Measurements from ENCODE around the gene LTO1. TPM values are rescaled to one million over a fixed set of nuclear protein-coding genes. Genes with fewer than 3 reads are reported as not detected.

Gene LTO1
- total and polyA plus RNA-seq, 2 experiments from 2014 or later: 20.1 to 23.3 TPM

DNA sequence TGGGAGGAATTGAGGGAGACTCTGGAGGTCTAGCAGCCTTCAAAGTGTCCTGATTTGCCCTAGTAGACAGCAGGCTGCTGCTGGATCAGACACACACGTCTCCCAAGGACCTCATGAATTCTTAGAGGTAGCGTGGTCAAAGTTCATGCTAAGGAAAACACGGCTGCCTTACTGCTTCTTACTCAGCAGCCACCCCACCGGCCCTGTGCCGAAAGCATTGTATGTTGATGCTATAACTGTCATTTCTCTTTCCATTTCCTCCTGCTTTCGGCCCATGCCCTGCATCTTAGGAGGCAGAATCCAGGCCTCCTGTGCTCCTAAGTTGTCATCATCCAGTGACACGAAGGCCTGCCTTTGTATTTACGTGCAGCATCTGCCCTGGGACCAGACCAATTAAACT, 44.7 kb downstream of the LTO1 start (continued):
- TF ChIP-seq, protein P1, sequence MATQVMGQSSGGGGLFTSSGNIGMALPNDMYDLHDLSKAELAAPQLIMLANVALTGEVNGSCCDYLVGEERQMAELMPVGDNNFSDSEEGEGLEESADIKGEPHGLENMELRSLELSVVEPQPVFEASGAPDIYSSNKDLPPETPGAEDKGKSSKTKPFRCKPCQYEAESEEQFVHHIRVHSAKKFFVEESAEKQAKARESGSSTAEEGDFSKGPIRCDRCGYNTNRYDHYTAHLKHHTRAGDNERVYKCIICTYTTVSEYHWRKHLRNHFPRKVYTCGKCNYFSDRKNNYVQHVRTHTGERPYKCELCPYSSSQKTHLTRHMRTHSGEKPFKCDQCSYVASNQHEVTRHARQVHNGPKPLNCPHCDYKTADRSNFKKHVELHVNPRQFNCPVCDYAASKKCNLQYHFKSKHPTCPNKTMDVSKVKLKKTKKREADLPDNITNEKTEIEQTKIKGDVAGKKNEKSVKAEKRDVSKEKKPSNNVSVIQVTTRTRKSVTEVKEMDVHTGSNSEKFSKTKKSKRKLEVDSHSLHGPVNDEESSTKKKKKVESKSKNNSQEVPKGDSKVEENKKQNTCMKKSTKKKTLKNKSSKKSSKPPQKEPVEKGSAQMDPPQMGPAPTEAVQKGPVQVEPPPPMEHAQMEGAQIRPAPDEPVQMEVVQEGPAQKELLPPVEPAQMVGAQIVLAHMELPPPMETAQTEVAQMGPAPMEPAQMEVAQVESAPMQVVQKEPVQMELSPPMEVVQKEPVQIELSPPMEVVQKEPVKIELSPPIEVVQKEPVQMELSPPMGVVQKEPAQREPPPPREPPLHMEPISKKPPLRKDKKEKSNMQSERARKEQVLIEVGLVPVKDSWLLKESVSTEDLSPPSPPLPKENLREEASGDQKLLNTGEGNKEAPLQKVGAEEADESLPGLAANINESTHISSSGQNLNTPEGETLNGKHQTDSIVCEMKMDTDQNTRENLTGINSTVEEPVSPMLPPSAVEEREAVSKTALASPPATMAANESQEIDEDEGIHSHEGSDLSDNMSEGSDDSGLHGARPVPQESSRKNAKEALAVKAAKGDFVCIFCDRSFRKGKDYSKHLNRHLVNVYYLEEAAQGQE (IDR thresholded peaks at IDR 0.05; ENCODE audit: unreplicated experiment): no peak

DNA sequence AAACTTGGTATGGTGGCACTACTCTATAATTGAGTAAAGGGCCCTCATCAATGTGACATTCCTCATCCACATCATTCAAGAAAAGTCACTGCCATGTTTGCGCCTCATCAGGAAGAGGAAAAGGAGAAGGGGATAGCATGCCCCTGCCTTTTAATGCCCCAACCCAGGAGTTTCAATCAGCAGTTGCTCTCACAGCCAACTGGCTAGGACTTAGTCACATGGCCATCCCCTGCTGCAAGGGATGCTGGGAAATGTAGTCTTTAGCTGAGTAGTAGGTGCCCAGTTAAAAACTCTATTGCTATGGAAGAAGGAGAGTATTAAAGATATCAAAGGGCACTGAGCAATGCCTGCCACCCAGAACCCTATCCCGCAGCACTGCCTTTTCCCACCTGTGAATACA, 45.1 kb downstream of the LTO1 start:
- Histone ChIP-seq H3K36me3 (ENCODE audit: insufficient read depth) (no peaks in the 10 kb centered on the region), H3K4me3 (no peak overlapping the region), H3K79me2 (replicated peaks; ENCODE audit: insufficient read depth) (no peaks in the 10 kb centered on the region), H3K4me2 (no peak overlapping the region), H3F3A (replicated peaks; ENCODE audit: low read depth) (no peaks in the 10 kb centered on the region), H3K4me1 (ENCODE audit: insufficient read depth) (no peaks in the 10 kb centered on the region), H3K27me3 (ENCODE audit: insufficient read depth) (peaks cover 4% of the 10 kb centered on the region), H2AFZ (no peak overlapping the region), H3K9me2 (ENCODE audit: insufficient read depth) (no peaks in the 10 kb centered on the region), H3K27ac (ENCODE audit: low read depth) (no peak overlapping the region), H4K20me1 (replicated peaks; ENCODE audit: insufficient read depth) (no peaks in the 10 kb centered on the region)
- Mint-ChIP-seq H3K27me3 (ENCODE audit: insufficient read depth, low read depth, poor library complexity) (peaks cover 13% of the 10 kb centered on the region), H3K9me3 (peaks cover 32% of the 10 kb centered on the region), H3K36me3 (ENCODE audit: low read depth) (peaks cover 14% of the 10 kb centered on the region; the same call in 2 of the 3 replicates), H3K27ac (no peak overlapping the region), H3K4me1 (peaks cover 4% of the 10 kb centered on the region; the same call in 2 of the 3 replicates), H3K4me3 (no peak overlapping the region)
- DNase-seq (ENCODE audit: low spot score) (no peak), ATAC-seq (peak; percentile 52)
- TF ChIP-seq, protein P2, sequence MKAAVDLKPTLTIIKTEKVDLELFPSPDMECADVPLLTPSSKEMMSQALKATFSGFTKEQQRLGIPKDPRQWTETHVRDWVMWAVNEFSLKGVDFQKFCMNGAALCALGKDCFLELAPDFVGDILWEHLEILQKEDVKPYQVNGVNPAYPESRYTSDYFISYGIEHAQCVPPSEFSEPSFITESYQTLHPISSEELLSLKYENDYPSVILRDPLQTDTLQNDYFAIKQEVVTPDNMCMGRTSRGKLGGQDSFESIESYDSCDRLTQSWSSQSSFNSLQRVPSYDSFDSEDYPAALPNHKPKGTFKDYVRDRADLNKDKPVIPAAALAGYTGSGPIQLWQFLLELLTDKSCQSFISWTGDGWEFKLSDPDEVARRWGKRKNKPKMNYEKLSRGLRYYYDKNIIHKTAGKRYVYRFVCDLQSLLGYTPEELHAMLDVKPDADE (IDR thresholded peaks at IDR 0.05): no peak
- no peak for TF ChIP-seq STAT1 (IDR thresholded peaks at IDR 0.05; ENCODE audit: unreplicated experiment)
- no peak for TF ChIP-seq NANOG (IDR thresholded peaks at IDR 0.05; ENCODE audit: borderline replicate concordance)
- no peak for TF ChIP-seq ZNF331 (CRISPR knock-in tag; IDR thresholded peaks at IDR 0.05; ENCODE audit: low read depth)
- no peak for TF ChIP-seq POLR2AphosphoS5 (IDR thresholded peaks at IDR 0.05; ENCODE audit: low read depth)
- no peak for TF ChIP-seq EZH2phosphoT487 (IDR thresholded peaks at IDR 0.05; ENCODE audit: unreplicated experiment)

DNA sequence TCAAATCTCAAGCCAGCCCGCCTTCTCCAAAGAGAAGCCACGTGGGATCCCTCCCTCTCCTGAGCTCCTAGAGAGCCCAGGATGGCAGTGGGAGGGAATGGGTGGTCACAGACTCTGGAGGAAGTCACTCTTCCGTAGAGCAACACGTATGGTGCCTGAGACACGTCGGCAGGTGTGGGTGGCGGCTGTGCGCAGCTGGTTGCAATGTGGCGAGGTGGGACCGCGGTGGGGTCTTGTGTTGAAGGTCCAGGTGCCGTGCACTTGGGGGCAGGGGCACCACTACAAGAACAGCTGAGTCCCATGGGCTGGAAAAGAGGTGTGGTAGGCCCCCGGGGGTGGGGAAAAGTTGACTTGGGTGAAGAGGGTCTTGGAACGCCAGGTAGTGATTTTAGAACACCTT, 47.6 kb downstream of the LTO1 start:
- ATAC-seq: no peak
- H3K27ac Mint-ChIP-seq: no peak overlapping the region
- TF ChIP-seq STAT1 (IDR thresholded peaks at IDR 0.05; ENCODE audit: unreplicated experiment) (no peak), JUNB (IDR thresholded peaks at IDR 0.05; ENCODE audit: unreplicated experiment) (no peak), EZH2 (IDR thresholded peaks at IDR 0.05; ENCODE audit: low read depth, unreplicated experiment) (no peak), EZH2phosphoT487 (IDR thresholded peaks at IDR 0.05; ENCODE audit: unreplicated experiment) (no peak), ZNF114 (CRISPR knock-in tag; IDR thresholded peaks at IDR 0.05) (no peak)
- TF ChIP-seq, protein P3, sequence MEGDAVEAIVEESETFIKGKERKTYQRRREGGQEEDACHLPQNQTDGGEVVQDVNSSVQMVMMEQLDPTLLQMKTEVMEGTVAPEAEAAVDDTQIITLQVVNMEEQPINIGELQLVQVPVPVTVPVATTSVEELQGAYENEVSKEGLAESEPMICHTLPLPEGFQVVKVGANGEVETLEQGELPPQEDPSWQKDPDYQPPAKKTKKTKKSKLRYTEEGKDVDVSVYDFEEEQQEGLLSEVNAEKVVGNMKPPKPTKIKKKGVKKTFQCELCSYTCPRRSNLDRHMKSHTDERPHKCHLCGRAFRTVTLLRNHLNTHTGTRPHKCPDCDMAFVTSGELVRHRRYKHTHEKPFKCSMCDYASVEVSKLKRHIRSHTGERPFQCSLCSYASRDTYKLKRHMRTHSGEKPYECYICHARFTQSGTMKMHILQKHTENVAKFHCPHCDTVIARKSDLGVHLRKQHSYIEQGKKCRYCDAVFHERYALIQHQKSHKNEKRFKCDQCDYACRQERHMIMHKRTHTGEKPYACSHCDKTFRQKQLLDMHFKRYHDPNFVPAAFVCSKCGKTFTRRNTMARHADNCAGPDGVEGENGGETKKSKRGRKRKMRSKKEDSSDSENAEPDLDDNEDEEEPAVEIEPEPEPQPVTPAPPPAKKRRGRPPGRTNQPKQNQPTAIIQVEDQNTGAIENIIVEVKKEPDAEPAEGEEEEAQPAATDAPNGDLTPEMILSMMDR (conservative IDR thresholded peaks at IDR 0.05; ENCODE audit: low read depth in 2 of 2): no peak
- TF ChIP-seq, protein P1 (IDR thresholded peaks at IDR 0.05; ENCODE audit: unreplicated experiment): no peak

More for the DNA sequence above, 47.6 kb downstream of the LTO1 start:
- Mint-ChIP-seq H3K36me3 (ENCODE audit: low read depth) (peaks cover 14% of the 10 kb centered on the region; the same call in 2 of the 3 replicates), H3K9me3 (peaks cover 32% of the 10 kb centered on the region), H3K4me3 (no peak overlapping the region), H3K27me3 (ENCODE audit: insufficient read depth, low read depth, poor library complexity) (peaks cover 9% of the 10 kb centered on the region), H3K4me1 (no peaks in the 10 kb centered on the region)
- Histone ChIP-seq H4K20me1 (replicated peaks; ENCODE audit: insufficient read depth) (no peaks in the 10 kb centered on the region), H3K27ac (ENCODE audit: low read depth) (no peak overlapping the region), H3K27me3 (ENCODE audit: insufficient read depth) (no peaks in the 10 kb centered on the region), H3F3A (replicated peaks; ENCODE audit: low read depth) (no peaks in the 10 kb centered on the region), H3K36me3 (ENCODE audit: insufficient read depth) (no peaks in the 10 kb centered on the region), H3K4me2 (no peak overlapping the region), H3K79me2 (replicated peaks; ENCODE audit: insufficient read depth) (no peaks in the 10 kb centered on the region), H3K4me1 (ENCODE audit: insufficient read depth) (no peaks in the 10 kb centered on the region), H2AFZ (no peak overlapping the region), H3K9me2 (ENCODE audit: insufficient read depth) (no peaks in the 10 kb centered on the region), H3K4me3 (no peak overlapping the region)
- DNase-seq (ENCODE audit: low spot score): no peak

Data from GM23338 (cell line).